ENCODE results near the gene SERINC5.

SERINC5 gene

GRCh38 chr5:80223561-80223960, 32.3 kb downstream of the SERINC5 start:
- Mint-ChIP-seq H3K27ac (no peak overlapping the region), H3K36me3 (ENCODE audit: low read depth) (peaks cover 26% of the 10 kb centered on the region), H3K4me1 (peaks cover 48% of the 10 kb centered on the region), H3K4me3 (no peak overlapping the region), H3K27me3 (ENCODE audit: low read depth, poor library complexity) (peaks cover 3% of the 10 kb centered on the region), H3K9me3 (peaks cover 5% of the 10 kb centered on the region)
- TF ChIP-seq CTCF (IDR thresholded peaks at IDR 0.05), result no peak
- DNase-seq, result no peak

GRCh38 chr5:80220245-80220897, 35.5 kb downstream of the SERINC5 start:
- H3K36me3 Mint-ChIP-seq (ENCODE audit: low read depth), result peaks cover 23% of the 10 kb centered on the region
- peaks cover 3% of the 10 kb centered on the region for H3K9me3 Mint-ChIP-seq
- H3K4me3 Mint-ChIP-seq, result no peak overlapping the region
- DNase-seq, result no peak
- peaks cover 3% of the 10 kb centered on the region for H3K27me3 Mint-ChIP-seq (ENCODE audit: low read depth, poor library complexity)
- peaks cover 64% of the 10 kb centered on the region for H3K4me1 Mint-ChIP-seq
- TF ChIP-seq CTCF (IDR thresholded peaks at IDR 0.05), result no peak
- peak overlapping the region; percentile 85 for H3K27ac Mint-ChIP-seq

GRCh38 chr5:80219391-80219790, 36.5 kb downstream of the SERINC5 start:
- Mint-ChIP-seq H3K27ac (peak overlapping the region; percentile 88), H3K9me3 (no peaks in the 10 kb centered on the region), H3K4me3 (no peak overlapping the region), H3K4me1 (peaks cover 65% of the 10 kb centered on the region), H3K36me3 (ENCODE audit: low read depth) (peaks cover 23% of the 10 kb centered on the region), H3K27me3 (ENCODE audit: low read depth, poor library complexity) (peaks cover 3% of the 10 kb centered on the region)
- no peak for TF ChIP-seq CTCF (IDR thresholded peaks at IDR 0.05)
- no peak for DNase-seq

GRCh38 chr5:80217667-80218066, 38.2 kb downstream of the SERINC5 start:
- H3K4me3 Mint-ChIP-seq, result no peak overlapping the region
- no peak for TF ChIP-seq CTCF (IDR thresholded peaks at IDR 0.05)
- no peaks in the 10 kb centered on the region for H3K27me3 Mint-ChIP-seq (ENCODE audit: low read depth, poor library complexity)
- peaks cover 31% of the 10 kb centered on the region for H3K36me3 Mint-ChIP-seq (ENCODE audit: low read depth)
- no peak for DNase-seq
- H3K4me1 Mint-ChIP-seq, result peaks cover 70% of the 10 kb centered on the region
- H3K9me3 Mint-ChIP-seq, result no peaks in the 10 kb centered on the region
- H3K27ac Mint-ChIP-seq, result peak overlapping the region; percentile 21

GRCh38 chr5:80216753-80217596, 38.9 kb downstream of the SERINC5 start:
- no peak for DNase-seq
- H3K27ac Mint-ChIP-seq, result no peak overlapping the region
- H3K9me3 Mint-ChIP-seq, result no peaks in the 10 kb centered on the region
- H3K36me3 Mint-ChIP-seq (ENCODE audit: low read depth), result peaks cover 26% of the 10 kb centered on the region
- no peak for TF ChIP-seq CTCF (IDR thresholded peaks at IDR 0.05)
- H3K4me3 Mint-ChIP-seq, result no peak overlapping the region
- peaks cover 66% of the 10 kb centered on the region for H3K4me1 Mint-ChIP-seq
- H3K27me3 Mint-ChIP-seq (ENCODE audit: low read depth, poor library complexity), result no peaks in the 10 kb centered on the region
